ENCODE data around the gene RND2. TPM values are rescaled to one million over a fixed set of nuclear protein-coding genes. Genes with fewer than 3 reads are reported as not detected.

The RND2 gene
- total and polyA plus RNA-seq, 2 of the 13 experiments (the other 11 are each of a cell fraction or from before 2014, with no cell fraction given): 0.05 to 0.11 TPM

DNA sequence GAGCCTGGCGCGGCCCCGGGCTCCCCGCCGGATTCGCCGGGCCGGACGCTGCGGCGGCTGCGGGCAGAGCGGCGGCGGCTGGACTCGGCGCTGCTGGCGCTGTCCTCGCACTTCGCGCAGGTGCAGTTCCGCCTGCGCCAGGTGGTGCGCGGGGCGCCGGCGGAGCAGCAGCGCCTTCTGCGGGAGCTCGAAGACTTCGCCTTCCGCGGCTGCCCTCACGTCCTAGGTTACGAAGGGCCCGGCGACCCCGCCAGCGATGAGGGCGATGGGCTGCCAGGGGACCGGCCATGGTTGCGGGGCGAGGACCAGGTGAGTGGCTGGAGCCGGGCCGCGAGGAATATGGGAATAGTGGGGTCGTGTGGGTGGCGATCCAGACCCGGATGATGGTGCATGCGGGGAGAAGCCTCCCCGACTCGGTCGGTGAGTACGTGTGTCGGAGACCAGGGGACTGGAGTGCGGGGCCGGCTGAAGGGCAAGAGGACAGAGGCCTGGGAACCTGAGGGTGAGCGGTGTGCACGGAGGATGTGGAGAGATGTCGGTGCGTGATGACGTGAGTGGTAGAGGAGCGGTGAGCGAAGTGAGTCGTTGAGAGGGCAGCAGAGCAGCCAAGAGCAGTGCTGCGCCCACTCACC lies 44.1 kb upstream of the RND2 start (continued):
- TF ChIP-seq MAFG (CRISPR knock-in tag; IDR thresholded peaks at IDR 0.05): no peak
- TF ChIP-seq KAT7 (CRISPR knock-in tag; IDR thresholded peaks at IDR 0.05; ENCODE audit: borderline replicate concordance): peak; percentile 38; the same call in 1 of the 2 replicates
- TF ChIP-seq, protein P1, sequence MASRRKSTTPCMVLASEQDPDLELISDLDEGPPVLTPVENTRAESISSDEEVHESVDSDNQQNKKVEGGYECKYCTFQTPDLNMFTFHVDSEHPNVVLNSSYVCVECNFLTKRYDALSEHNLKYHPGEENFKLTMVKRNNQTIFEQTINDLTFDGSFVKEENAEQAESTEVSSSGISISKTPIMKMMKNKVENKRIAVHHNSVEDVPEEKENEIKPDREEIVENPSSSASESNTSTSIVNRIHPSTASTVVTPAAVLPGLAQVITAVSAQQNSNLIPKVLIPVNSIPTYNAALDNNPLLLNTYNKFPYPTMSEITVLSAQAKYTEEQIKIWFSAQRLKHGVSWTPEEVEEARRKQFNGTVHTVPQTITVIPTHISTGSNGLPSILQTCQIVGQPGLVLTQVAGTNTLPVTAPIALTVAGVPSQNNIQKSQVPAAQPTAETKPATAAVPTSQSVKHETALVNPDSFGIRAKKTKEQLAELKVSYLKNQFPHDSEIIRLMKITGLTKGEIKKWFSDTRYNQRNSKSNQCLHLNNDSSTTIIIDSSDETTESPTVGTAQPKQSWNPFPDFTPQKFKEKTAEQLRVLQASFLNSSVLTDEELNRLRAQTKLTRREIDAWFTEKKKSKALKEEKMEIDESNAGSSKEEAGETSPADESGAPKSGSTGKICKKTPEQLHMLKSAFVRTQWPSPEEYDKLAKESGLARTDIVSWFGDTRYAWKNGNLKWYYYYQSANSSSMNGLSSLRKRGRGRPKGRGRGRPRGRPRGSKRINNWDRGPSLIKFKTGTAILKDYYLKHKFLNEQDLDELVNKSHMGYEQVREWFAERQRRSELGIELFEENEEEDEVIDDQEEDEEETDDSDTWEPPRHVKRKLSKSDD (CRISPR knock-in tag; IDR thresholded peaks at IDR 0.05; ENCODE audit: low read depth): no peak; the same call in 1 of the 2 replicates
- no peak for TF ChIP-seq HOXA5 (CRISPR knock-in tag; IDR thresholded peaks at IDR 0.05)
- peak; percentile 74; the same call in 1 of the 2 replicates for TF ChIP-seq SPEN (CRISPR knock-in tag; IDR thresholded peaks at IDR 0.05; ENCODE audit: low read depth)
- TF ChIP-seq IRF2 (CRISPR knock-in tag; IDR thresholded peaks at IDR 0.05): 0 out of 2 replicates have a peak, but pooled peaks have one; percentile 39
- peak; percentile 66; the same call in 1 of the 2 replicates for TF ChIP-seq CCDC6 (CRISPR knock-in tag; IDR thresholded peaks at IDR 0.05)
- TF ChIP-seq RXRB (CRISPR knock-in tag; IDR thresholded peaks at IDR 0.05; ENCODE audit: borderline replicate concordance): peak; percentile 21; the same call in 1 of the 2 replicates
- TF ChIP-seq, protein P2, sequence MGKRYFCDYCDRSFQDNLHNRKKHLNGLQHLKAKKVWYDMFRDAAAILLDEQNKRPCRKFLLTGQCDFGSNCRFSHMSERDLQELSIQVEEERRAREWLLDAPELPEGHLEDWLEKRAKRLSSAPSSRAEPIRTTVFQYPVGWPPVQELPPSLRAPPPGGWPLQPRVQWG (CRISPR knock-in tag; IDR thresholded peaks at IDR 0.05; ENCODE audit: borderline replicate concordance, low read depth): no peak; the same call in 1 of the 2 replicates
- TF ChIP-seq SP4 (CRISPR knock-in tag; IDR thresholded peaks at IDR 0.05): no peak
- TF ChIP-seq, protein P3, sequence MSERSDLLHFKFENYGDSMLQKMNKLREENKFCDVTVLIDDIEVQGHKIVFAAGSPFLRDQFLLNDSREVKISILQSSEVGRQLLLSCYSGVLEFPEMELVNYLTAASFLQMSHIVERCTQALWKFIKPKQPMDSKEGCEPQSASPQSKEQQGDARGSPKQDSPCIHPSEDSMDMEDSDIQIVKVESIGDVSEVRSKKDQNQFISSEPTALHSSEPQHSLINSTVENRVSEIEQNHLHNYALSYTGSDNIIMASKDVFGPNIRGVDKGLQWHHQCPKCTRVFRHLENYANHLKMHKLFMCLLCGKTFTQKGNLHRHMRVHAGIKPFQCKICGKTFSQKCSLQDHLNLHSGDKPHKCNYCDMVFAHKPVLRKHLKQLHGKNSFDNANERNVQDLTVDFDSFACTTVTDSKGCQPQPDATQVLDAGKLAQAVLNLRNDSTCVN (CRISPR knock-in tag; IDR thresholded peaks at IDR 0.05; ENCODE audit: borderline replicate concordance): no peak
- TF ChIP-seq ZBTB3 (CRISPR knock-in tag; IDR thresholded peaks at IDR 0.05; ENCODE audit: borderline replicate concordance, low read depth): no peak
- no peak for TF ChIP-seq ZNF75D (CRISPR knock-in tag; IDR thresholded peaks at IDR 0.05; ENCODE audit: borderline replicate concordance)
- TF ChIP-seq SRSF4 (IDR thresholded peaks at IDR 0.05; ENCODE audit: low read depth, low read length, poor library complexity, severe bottlenecking): no peak
- no peak for TF ChIP-seq JUN (CRISPR knock-in tag; IDR thresholded peaks at IDR 0.05)
- no peak for TF ChIP-seq KLF9 (CRISPR knock-in tag; IDR thresholded peaks at IDR 0.05; ENCODE audit: low read depth)
- peak; percentile 15; the same call in 1 of the 2 replicates for TF ChIP-seq KAT8 (CRISPR knock-in tag; IDR thresholded peaks at IDR 0.05)
- TF ChIP-seq, protein P4, sequence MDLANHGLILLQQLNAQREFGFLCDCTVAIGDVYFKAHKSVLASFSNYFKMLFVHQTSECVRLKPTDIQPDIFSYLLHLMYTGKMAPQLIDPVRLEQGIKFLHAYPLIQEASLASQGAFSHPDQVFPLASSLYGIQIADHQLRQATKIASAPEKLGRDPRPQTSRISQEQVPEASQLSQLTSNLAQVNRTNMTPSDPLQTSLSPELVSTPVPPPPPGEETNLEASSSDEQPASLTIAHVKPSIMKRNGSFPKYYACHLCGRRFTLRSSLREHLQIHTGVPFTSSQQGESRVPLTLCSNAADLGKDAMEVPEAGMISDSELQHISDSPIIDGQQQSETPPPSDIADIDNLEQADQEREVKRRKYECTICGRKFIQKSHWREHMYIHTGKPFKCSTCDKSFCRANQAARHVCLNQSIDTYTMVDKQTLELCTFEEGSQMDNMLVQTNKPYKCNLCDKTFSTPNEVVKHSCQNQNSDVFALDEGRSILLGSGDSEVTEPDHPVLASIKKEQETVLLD (CRISPR knock-in tag; IDR thresholded peaks at IDR 0.05; ENCODE audit: low read depth): no peak; the same call in 1 of the 2 replicates
- TF ChIP-seq, protein P5, sequence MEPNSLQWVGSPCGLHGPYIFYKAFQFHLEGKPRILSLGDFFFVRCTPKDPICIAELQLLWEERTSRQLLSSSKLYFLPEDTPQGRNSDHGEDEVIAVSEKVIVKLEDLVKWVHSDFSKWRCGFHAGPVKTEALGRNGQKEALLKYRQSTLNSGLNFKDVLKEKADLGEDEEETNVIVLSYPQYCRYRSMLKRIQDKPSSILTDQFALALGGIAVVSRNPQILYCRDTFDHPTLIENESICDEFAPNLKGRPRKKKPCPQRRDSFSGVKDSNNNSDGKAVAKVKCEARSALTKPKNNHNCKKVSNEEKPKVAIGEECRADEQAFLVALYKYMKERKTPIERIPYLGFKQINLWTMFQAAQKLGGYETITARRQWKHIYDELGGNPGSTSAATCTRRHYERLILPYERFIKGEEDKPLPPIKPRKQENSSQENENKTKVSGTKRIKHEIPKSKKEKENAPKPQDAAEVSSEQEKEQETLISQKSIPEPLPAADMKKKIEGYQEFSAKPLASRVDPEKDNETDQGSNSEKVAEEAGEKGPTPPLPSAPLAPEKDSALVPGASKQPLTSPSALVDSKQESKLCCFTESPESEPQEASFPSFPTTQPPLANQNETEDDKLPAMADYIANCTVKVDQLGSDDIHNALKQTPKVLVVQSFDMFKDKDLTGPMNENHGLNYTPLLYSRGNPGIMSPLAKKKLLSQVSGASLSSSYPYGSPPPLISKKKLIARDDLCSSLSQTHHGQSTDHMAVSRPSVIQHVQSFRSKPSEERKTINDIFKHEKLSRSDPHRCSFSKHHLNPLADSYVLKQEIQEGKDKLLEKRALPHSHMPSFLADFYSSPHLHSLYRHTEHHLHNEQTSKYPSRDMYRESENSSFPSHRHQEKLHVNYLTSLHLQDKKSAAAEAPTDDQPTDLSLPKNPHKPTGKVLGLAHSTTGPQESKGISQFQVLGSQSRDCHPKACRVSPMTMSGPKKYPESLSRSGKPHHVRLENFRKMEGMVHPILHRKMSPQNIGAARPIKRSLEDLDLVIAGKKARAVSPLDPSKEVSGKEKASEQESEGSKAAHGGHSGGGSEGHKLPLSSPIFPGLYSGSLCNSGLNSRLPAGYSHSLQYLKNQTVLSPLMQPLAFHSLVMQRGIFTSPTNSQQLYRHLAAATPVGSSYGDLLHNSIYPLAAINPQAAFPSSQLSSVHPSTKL (CRISPR knock-in tag; IDR thresholded peaks at IDR 0.05): peak; percentile 10; the same call in 1 of the 2 replicates

All from HepG2 (cell line).